ENCODE results near the gene BAIAP2L1.

BAIAP2L1 gene

DNA sequence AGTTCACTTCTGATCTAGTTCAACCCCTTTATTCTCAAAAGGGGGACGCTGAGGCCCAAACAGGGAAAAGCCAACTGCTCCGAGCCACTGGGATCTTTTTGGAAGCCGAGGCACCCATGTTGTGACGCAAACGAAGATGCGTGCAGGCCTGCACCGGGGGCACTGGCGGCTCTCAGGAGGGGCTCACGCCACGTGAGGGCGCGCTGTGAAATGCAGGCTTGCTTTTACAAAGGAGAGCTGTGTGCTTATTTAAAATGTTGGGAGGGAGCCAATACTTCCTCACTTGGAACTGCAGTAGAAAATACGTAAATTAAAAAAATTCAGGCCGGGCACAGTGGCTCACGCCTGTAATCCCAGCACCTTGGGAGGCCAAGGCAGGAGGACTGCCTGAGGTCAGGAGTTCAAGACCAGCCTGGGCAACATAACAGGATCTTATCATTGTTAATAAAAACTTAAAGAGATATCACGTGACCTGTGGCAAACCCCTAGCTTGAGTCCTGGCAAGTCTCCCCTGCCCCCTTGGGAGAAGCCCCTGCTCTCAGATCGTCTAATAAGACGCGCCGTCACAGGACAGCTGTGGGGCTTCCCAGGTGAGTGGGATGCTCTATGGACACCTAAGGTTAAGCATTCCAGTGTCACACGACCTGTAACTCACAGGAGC, 103.1 kb downstream of the BAIAP2L1 start:
- Histone ChIP-seq H3K9ac (ENCODE audit: low read depth in 1 of 2, low read length in 2 of 2) (no peak overlapping the region), H3K4me1 (ENCODE audit: control insufficient read depth in 2 of 2, insufficient read depth in 2 of 2, low read length in 2 of 2) (no peaks in the 10 kb centered on the region), H3K4me3 (ENCODE audit: low read length in 2 of 2) (no peak overlapping the region), H3K27me3 (ENCODE audit: control insufficient read depth in 2 of 2, insufficient read depth in 2 of 2, low read length in 2 of 2) (no peaks in the 10 kb centered on the region), H3K27ac (ENCODE audit: low read depth in 2 of 2, low read length in 2 of 2) (no peak overlapping the region), H3K36me3 (ENCODE audit: control insufficient read depth in 2 of 2, insufficient read depth in 2 of 2, low read length in 2 of 2) (peaks cover 33 to 47% of the 10 kb centered on the region in 2 donors), H3K9me3 (ENCODE audit: control insufficient read depth in 2 of 2, low read length in 2 of 2) (no peaks in the 10 kb centered on the region)

GRCh38 chr7:98296833-98297232, 104.1 kb downstream of the BAIAP2L1 start:
- H3K27ac ChIP-seq (ENCODE audit: low read depth in 2 of 2, low read length in 2 of 2): no peak overlapping the region

GRCh38 chr7:98295467-98296192, 105.3 kb downstream of the BAIAP2L1 start:
- Histone ChIP-seq H3K4me1 (ENCODE audit: control insufficient read depth in 2 of 2, insufficient read depth in 2 of 2, low read length in 2 of 2) (no peaks in the 10 kb centered on the region), H3K9me3 (ENCODE audit: control insufficient read depth in 2 of 2, low read length in 2 of 2) (no peaks in the 10 kb centered on the region), H3K27me3 (ENCODE audit: control insufficient read depth in 2 of 2, insufficient read depth in 2 of 2, low read length in 2 of 2) (no peaks in the 10 kb centered on the region), H3K36me3 (ENCODE audit: control insufficient read depth in 2 of 2, insufficient read depth in 2 of 2, low read length in 2 of 2) (peaks cover 35 to 57% of the 10 kb centered on the region in 2 donors), H3K4me3 (ENCODE audit: low read length in 2 of 2) (no peak overlapping the region), H3K27ac (ENCODE audit: low read depth in 2 of 2, low read length in 2 of 2) (no peak overlapping the region), H3K9ac (ENCODE audit: low read depth in 1 of 2, low read length in 2 of 2) (no peak overlapping the region)

More at GRCh38 chr7:98296833-98297232, 104.1 kb downstream of the BAIAP2L1 start:
- Histone ChIP-seq H3K9me3 (ENCODE audit: control insufficient read depth in 2 of 2, low read length in 2 of 2) (no peaks in the 10 kb centered on the region), H3K36me3 (ENCODE audit: control insufficient read depth in 2 of 2, insufficient read depth in 2 of 2, low read length in 2 of 2) (peaks cover 40 to 53% of the 10 kb centered on the region in 2 donors), H3K4me3 (ENCODE audit: low read length in 2 of 2) (no peak overlapping the region), H3K27me3 (ENCODE audit: control insufficient read depth in 2 of 2, insufficient read depth in 2 of 2, low read length in 2 of 2) (no peaks in the 10 kb centered on the region), H3K4me1 (ENCODE audit: control insufficient read depth in 2 of 2, insufficient read depth in 2 of 2, low read length in 2 of 2) (no peaks in the 10 kb centered on the region), H3K9ac (ENCODE audit: low read depth in 1 of 2, low read length in 2 of 2) (no peak overlapping the region)

DNA sequence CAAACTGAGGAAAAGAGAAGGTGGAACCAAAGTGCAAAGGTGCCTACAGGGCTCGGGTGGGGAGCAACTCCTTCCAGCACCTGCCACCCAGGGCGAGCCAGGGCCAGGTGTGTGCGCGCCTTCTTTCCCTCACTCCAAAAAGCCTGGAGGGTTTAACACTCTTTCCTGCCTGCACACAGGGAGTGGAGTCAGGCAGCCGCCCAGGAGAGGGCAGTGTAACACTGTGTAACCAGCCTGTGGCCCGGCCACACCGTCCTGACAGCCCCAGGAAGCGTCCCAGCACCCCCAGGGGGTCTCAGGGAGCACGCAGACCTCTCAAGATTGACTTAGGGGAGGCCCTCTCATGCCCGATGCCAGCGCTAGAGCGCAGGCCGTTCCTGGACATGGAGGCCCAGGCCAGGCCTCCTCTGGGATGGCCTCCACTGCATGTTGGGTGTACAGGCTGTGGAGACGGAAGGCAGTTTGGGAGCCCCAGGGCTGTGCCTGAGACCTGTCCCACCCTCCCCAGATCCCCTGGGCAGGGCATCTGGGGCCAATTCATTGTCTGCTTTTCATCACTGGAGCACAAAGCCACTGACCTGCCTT, 106.0 kb downstream of the BAIAP2L1 start:
- Histone ChIP-seq H3K27me3 (ENCODE audit: control insufficient read depth in 2 of 2, insufficient read depth in 2 of 2, low read length in 2 of 2) (no peaks in the 10 kb centered on the region), H3K36me3 (ENCODE audit: control insufficient read depth in 2 of 2, insufficient read depth in 2 of 2, low read length in 2 of 2) (peaks cover 31 to 51% of the 10 kb centered on the region in 2 donors), H3K9ac (ENCODE audit: low read depth in 1 of 2, low read length in 2 of 2) (peak overlapping the region in 1 of 2 donors; percentile 14), H3K27ac (ENCODE audit: low read depth in 2 of 2, low read length in 2 of 2) (no peak overlapping the region), H3K9me3 (ENCODE audit: control insufficient read depth in 2 of 2, low read length in 2 of 2) (no peaks in the 10 kb centered on the region), H3K4me3 (ENCODE audit: low read length in 2 of 2) (no peak overlapping the region), H3K4me1 (ENCODE audit: control insufficient read depth in 2 of 2, insufficient read depth in 2 of 2, low read length in 2 of 2) (no peaks in the 10 kb centered on the region)

- H3K4me1 ChIP-seq (ENCODE audit: control insufficient read depth in 2 of 2, insufficient read depth in 2 of 2, low read length in 2 of 2): no peaks in the 10 kb centered on the region
- no peaks in the 10 kb centered on the region for H3K9me3 ChIP-seq (ENCODE audit: control insufficient read depth in 2 of 2, low read length in 2 of 2)
- peaks cover 31 to 53% of the 10 kb centered on the region in 2 donors for H3K36me3 ChIP-seq (ENCODE audit: control insufficient read depth in 2 of 2, insufficient read depth in 2 of 2, low read length in 2 of 2)
- no peak overlapping the region for H3K4me3 ChIP-seq (ENCODE audit: low read length in 2 of 2)
- H3K9ac ChIP-seq (ENCODE audit: low read depth in 1 of 2, low read length in 2 of 2): no peak overlapping the region
- H3K27me3 ChIP-seq (ENCODE audit: control insufficient read depth in 2 of 2, insufficient read depth in 2 of 2, low read length in 2 of 2): no peaks in the 10 kb centered on the region
- no peak overlapping the region for H3K27ac ChIP-seq (ENCODE audit: low read depth in 2 of 2, low read length in 2 of 2)
Measured at GRCh38 chr7:98294326-98294725, 106.6 kb downstream of the BAIAP2L1 start.

GRCh38 chr7:98293746-98294145, 107.1 kb downstream of the BAIAP2L1 start:
- Histone ChIP-seq H3K4me3 (ENCODE audit: low read length in 2 of 2) (no peak overlapping the region), H3K36me3 (ENCODE audit: control insufficient read depth in 2 of 2, insufficient read depth in 2 of 2, low read length in 2 of 2) (peaks cover 31 to 54% of the 10 kb centered on the region in 2 donors), H3K27ac (ENCODE audit: low read depth in 2 of 2, low read length in 2 of 2) (no peak overlapping the region)

DNA sequence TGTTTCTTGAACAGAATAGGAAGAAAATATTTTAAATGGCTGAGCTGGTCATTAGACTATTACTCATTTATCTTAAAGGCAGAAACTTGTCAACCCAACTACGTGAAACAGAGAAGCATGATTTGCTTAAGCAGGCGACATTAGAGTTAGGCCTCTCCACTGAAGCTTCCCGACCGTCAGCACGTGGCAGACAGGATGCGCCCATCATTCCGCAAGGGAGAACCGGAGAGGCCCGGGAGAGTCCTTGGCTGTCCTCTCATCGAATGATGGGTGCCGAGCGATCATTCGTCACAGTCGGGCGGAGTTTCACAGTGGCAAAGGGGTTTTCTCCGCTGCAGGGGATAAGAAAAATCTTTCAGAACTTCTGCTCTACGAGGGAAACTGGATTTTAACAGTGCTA, 107.6 kb downstream of the BAIAP2L1 start:
- peaks cover 31 to 54% of the 10 kb centered on the region in 2 donors for H3K36me3 ChIP-seq (ENCODE audit: control insufficient read depth in 2 of 2, insufficient read depth in 2 of 2, low read length in 2 of 2)
- no peak overlapping the region for H3K4me3 ChIP-seq (ENCODE audit: low read length in 2 of 2)
- H3K4me1 ChIP-seq (ENCODE audit: control insufficient read depth in 2 of 2, insufficient read depth in 2 of 2, low read length in 2 of 2): peaks cover 2% of the 10 kb centered on the region in 2 donors
- no peaks in the 10 kb centered on the region for H3K27me3 ChIP-seq (ENCODE audit: control insufficient read depth in 2 of 2, insufficient read depth in 2 of 2, low read length in 2 of 2)
- H3K9me3 ChIP-seq (ENCODE audit: control insufficient read depth in 2 of 2, low read length in 2 of 2): no peaks in the 10 kb centered on the region
- H3K9ac ChIP-seq (ENCODE audit: low read depth in 1 of 2, low read length in 2 of 2): no peak overlapping the region
- no peak overlapping the region for H3K27ac ChIP-seq (ENCODE audit: low read depth in 2 of 2, low read length in 2 of 2)

More at GRCh38 chr7:98293746-98294145, 107.1 kb downstream of the BAIAP2L1 start:
- Histone ChIP-seq H3K4me1 (ENCODE audit: control insufficient read depth in 2 of 2, insufficient read depth in 2 of 2, low read length in 2 of 2) (no peaks in the 10 kb centered on the region), H3K9ac (ENCODE audit: low read depth in 1 of 2, low read length in 2 of 2) (no peak overlapping the region), H3K27me3 (ENCODE audit: control insufficient read depth in 2 of 2, insufficient read depth in 2 of 2, low read length in 2 of 2) (no peaks in the 10 kb centered on the region), H3K9me3 (ENCODE audit: control insufficient read depth in 2 of 2, low read length in 2 of 2) (no peaks in the 10 kb centered on the region)

- no peak overlapping the region for H3K27ac ChIP-seq (ENCODE audit: low read depth in 2 of 2, low read length in 2 of 2)
- H3K4me3 ChIP-seq (ENCODE audit: low read length in 2 of 2): no peak overlapping the region
- H3K27me3 ChIP-seq (ENCODE audit: control insufficient read depth in 2 of 2, insufficient read depth in 2 of 2, low read length in 2 of 2): no peaks in the 10 kb centered on the region
- peaks cover 17 to 18% of the 10 kb centered on the region in 2 donors for H3K4me1 ChIP-seq (ENCODE audit: control insufficient read depth in 2 of 2, insufficient read depth in 2 of 2, low read length in 2 of 2)
- H3K9me3 ChIP-seq (ENCODE audit: control insufficient read depth in 2 of 2, low read length in 2 of 2): no peaks in the 10 kb centered on the region
- H3K9ac ChIP-seq (ENCODE audit: low read depth in 1 of 2, low read length in 2 of 2): no peak overlapping the region
- H3K36me3 ChIP-seq (ENCODE audit: control insufficient read depth in 2 of 2, insufficient read depth in 2 of 2, low read length in 2 of 2): peaks cover 31 to 54% of the 10 kb centered on the region in 2 donors
Measured at GRCh38 chr7:98291717-98292116, 109.2 kb downstream of the BAIAP2L1 start.

GRCh38 chr7:98289333-98289875, 111.5 kb downstream of the BAIAP2L1 start:
- Histone ChIP-seq H3K27me3 (ENCODE audit: control insufficient read depth in 2 of 2, insufficient read depth in 2 of 2, low read length in 2 of 2) (no peaks in the 10 kb centered on the region), H3K4me1 (ENCODE audit: control insufficient read depth in 2 of 2, insufficient read depth in 2 of 2, low read length in 2 of 2) (peaks cover 39 to 40% of the 10 kb centered on the region in 2 donors), H3K9me3 (ENCODE audit: control insufficient read depth in 2 of 2, low read length in 2 of 2) (no peaks in the 10 kb centered on the region), H3K36me3 (ENCODE audit: control insufficient read depth in 2 of 2, insufficient read depth in 2 of 2, low read length in 2 of 2) (peaks cover 25 to 41% of the 10 kb centered on the region in 2 donors), H3K27ac (ENCODE audit: low read depth in 2 of 2, low read length in 2 of 2) (no peak overlapping the region), H3K9ac (ENCODE audit: low read depth in 1 of 2, low read length in 2 of 2) (no peak overlapping the region), H3K4me3 (ENCODE audit: low read length in 2 of 2) (no peak overlapping the region)

Measured in mucosa of rectum (tissue), 2 donors.